HG02588 (cell line): ENCODE results near the gene SLC44A1.

Experiments used
- ATAC-seq: cut with Tn5 transposase; IDR thresholded peaks from one replicate; pipeline ENCODE4 v1.9.1; 2021; ENCODE audit warnings: mild to moderate bottlenecking, moderate library complexity; ENCODE audit not compliant: unreplicated experiment

The SLC44A1 gene

GRCh38 chr9:105331755-105332154 is 87.3 kb downstream of the SLC44A1 start:
- ATAC-seq: no peak

GRCh38 chr9:105332471-105332870 is 88.0 kb downstream of the SLC44A1 start:
- no peak for ATAC-seq

GRCh38 chr9:105333076-105333475 is 88.6 kb downstream of the SLC44A1 start:
- no peak for ATAC-seq

DNA sequence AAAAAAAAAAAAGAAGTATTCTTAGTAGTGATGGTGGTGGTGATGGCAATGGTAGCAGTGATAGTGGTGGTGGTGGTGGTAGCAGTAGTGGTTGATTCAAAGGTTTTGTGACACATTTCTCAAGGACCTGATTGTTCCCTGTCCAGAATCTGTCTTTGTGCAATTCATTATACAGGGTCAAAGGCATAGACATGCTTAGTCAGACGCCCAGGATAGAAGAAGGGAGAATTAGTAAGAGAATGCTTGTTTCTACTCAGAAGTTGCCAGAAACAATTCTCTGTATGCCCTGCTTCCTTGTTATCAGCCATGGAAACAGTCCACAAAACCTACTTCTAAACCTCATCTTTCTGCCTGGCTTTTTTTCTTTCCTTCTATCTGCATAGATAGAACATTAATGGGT is 89.4 kb downstream of the SLC44A1 start:
- ATAC-seq: no peak

GRCh38 chr9:105338308-105338707 is 93.9 kb downstream of the SLC44A1 start:
- no peak for ATAC-seq

DNA sequence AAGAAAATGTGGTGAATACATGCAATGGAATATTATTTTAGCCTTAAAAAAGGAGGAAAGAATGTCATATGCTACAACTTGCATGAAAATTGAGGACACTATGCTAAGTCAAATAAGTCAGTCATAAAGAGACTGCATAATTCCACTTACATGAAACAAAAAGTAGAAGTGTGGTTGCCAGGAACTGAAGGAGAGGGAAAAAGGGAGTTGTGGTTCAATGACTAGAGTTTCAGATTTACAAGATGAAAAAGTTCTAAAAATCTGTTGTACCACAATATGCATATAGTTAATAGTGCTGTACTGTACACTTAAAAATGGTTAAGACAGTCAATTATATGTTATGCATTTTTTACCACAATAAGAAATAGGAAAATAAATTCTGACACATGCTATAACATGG is 95.4 kb downstream of the SLC44A1 start:
- ATAC-seq: no peak

- peak; percentile 73 for ATAC-seq
Measured at GRCh38 chr9:105341434-105342146, 97.1 kb downstream of the SLC44A1 start.

GRCh38 chr9:105342147-105342505 is 97.7 kb downstream of the SLC44A1 start:
- ATAC-seq: no peak

- no peak for ATAC-seq
Measured at GRCh38 chr9:105344283-105344682, 99.8 kb downstream of the SLC44A1 start.

DNA sequence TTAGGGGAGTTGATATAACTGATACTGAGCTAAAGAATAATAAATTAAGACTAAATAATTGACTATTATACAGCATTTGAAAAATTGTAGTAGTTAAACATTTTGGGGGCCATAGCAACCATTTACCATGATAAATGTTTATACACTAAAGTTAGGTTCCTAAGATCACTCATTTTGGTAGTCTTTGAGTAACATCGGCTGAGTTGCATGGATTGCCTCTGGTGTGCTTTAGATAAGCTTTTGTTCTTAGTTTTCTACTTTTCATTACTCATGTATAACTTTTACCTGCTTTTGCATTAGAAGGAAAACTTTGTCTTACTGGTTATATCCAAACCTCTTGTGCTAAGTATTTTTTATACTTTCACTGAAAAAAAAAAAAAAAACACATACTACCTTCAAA is 101.2 kb downstream of the SLC44A1 start:
- ATAC-seq: no peak

DNA sequence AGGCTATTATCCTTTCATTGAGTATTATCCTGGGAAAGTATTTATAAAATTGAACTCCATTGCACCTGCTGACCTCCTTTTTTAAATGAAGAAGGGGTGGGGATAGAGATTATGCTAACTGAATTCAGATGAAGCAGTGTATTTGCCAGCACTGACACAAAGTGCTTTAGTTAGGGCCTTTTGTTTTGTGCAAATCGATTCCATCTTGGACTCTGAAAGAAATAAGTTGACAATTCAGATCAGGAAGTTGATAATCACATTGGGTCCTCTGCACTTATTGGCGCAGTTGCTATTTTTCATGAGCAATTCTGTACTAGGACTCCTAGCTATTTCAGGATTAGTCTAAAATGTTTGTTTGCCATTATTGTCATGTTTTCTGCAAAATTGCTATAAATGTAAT is 101.8 kb downstream of the SLC44A1 start:
- ATAC-seq: no peak

DNA sequence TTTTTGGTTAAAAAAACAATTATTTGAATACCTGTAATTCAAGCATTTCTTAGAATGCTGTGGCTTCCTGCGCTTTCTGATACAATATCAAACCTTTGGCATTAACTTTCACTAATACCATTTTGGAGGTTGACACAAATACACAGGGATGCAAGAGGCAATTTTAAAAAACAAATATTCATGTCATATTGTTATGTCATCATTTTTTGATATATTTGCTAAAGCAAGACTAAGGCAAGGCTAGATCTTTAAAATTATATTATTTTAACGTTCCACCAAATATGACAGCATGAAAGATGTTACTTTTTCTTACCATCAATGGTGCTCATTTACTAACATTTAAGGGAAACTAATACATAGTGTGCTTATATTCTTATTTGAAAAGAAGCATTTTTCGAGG is 110.0 kb downstream of the SLC44A1 start:
- ATAC-seq: no peak

DNA sequence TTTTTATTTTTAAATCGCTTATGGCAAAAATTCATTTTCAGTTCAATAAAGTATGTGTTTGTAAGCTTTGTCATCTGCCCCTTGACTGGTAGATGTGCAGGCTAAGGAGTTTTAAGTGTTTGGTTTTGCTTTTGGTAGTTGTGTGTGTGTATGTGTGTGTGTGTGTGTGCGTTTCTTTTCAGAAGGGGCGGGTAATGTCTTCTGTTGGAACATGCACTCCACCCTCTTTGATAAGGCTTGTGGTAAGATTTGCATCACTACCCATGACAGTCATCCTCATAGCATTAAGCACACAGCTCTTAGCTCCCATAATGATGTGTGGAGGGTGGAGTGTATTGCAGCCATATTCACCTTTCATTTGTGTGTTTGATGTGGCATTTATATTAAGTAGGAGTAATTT is 111.3 kb downstream of the SLC44A1 start:
- peak; percentile 65 for ATAC-seq

GRCh38 chr9:105357937-105358336 is 113.5 kb downstream of the SLC44A1 start:
- ATAC-seq: peak; percentile 87

- ATAC-seq: no peak
Measured at GRCh38 chr9:105359892-105360291, 115.4 kb downstream of the SLC44A1 start.

DNA sequence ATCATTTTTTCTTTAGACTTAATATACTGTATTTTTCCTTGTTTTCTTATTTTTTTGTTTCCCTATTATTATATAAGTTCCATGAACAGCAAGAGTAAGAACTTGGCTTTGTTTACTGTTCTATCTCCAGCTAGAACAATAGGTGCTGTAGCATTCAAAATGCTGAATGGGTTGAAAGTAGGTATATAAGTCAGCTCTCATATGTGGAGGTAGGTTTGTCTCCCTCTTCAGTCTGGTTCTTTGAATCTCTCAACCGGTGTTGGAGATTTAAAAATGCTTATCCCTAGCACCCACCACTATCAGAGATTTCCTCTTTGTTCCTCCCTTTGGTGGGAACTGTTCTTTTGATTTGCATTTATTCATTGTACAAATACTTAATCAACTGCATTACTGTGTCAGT is 115.9 kb downstream of the SLC44A1 start:
- ATAC-seq: no peak

DNA sequence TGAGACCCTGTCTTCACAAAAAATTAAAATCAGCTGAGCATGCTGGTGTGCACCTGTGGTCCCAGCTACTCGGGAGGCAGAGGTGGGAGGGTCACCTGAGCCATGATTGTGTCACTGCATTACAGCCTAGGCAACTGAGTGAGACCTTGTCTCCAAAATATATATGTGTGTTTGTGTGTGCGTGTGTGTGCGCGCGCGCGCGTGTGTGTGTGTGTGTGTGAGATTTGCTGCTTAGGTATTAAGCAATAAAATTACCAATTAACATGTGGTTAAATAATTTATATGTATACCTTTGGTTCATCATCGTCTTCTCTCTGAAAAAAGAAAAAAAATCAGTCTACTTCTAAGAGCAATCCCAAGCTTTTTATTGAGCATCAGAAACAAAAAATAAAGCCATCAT is 117.4 kb downstream of the SLC44A1 start:
- ATAC-seq: no peak

DNA sequence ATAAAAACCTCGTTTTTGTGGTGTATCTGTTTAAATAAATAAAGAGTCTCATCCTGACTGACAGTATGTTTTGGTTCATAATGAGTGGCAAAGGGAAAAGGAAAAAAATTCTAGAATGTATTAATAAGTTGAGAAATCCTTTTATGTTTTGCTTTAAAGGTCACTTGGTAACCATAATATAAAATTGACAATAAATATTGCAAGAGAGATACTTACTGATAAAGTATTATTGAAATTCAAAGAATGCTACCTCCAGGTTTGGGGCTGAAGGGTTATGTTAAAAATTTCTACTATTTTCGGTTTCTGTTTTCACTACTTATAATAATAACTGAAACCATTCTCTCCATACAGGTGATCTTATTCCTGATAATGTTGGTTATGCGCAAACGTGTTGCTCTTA is 118.0 kb downstream of the SLC44A1 start:
- no peak for ATAC-seq

DNA sequence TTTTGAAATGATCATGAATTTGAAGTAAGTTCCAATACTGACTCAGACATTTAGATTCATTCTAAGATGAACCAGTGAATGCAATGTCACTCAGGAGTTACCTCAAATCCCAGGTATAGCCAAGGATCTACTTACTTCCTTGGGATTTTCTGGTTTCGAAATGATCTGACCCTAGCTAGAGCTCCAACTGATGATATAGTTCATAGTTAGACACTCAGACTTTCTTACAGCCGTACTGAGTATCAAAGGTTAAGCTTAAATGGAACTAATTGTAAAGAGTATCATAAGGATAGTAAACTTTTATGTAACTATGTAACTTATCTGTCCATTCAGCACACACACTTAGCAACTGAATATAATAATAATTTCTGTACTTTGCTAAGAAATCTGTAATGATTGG is 119.4 kb downstream of the SLC44A1 start:
- no peak for ATAC-seq

DNA sequence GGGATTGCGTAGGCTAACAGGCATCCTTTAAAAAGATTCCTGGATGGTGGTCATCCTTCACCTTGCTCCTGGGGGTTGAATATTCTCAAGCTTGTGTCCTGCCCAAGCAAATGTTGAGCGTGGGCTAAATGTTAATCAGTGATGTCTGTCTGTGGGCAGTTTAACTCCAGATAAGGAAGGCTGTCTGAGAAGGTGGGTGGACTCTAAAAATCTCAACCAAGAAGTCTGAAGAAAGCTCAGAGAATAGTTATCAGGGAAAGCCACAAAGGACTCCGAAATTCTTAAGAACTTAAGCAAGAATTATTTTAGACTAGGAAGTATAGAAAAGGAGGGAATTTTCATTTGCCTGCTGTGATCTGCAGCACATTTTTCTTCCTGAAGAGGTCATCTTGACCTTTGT is 125.5 kb downstream of the SLC44A1 start:
- no peak for ATAC-seq

- ATAC-seq: no peak
Measured at GRCh38 chr9:105373723-105374122, 129.3 kb downstream of the SLC44A1 start.

- ATAC-seq: no peak
Measured at GRCh38 chr9:105375323-105375722, 130.9 kb downstream of the SLC44A1 start.

- no peak for ATAC-seq
Measured at GRCh38 chr9:105376893-105377292, 132.4 kb downstream of the SLC44A1 start.
